T-helper 22 cell (primary cell): Measurements from ENCODE around the gene PMCH.
"Not testable (repeated sequence)": the region's sequence is repeated elsewhere in the genome, so short reads cannot be mapped to it uniquely, and the experiment has no call there.

ENCODE experiments used
- DNase-seq: peaks from one replicate; pipeline ENCODE4 v3.0.0-alpha.2; 2020; ENCODE audit warnings: low read depth

Gene PMCH, protein sequence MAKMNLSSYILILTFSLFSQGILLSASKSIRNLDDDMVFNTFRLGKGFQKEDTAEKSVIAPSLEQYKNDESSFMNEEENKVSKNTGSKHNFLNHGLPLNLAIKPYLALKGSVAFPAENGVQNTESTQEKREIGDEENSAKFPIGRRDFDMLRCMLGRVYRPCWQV

DNA sequence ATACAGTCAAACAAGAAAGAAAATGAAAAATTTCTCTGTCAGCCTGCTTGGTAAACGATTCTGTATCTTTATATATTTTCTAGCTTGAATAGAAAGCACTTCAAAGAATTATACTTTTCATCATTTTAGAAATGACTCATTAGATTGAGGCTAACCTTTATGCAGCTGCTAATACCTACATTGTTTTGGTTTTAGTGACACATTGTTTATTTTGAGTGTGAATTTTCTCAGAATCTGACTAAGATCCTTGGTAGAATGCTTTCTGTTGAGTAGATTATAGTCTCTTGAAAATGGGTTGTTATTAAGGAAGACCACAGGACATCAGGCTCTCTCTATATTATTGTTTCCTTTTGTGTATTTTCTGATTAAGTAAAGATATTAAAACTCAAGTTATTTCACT lies at the start of gene PMCH:
PMCH (minus strand) TSS at position 45 of the 400 bp plus-strand sequence. CDS start 63 bp downstream, outside the sequence.
- DNase-seq: no peak

DNA sequence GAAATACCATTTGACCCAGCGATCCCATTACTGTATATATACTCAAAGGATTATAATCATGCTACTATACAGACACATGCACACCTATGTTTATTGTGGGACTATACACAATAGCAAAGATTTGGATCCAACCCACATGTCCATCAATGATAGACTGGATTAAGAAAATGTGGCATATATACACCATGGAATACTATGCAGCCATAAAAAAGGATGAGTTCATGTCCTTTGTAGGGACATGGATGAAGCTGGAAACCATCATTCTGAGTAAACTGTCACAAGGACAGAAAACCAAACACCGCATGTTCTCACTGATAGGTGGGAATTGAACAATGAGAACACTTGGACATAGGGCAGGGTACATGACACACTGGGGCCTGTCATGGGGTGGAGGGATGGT lies 43.2 kb upstream of the PMCH start:
- DNase-seq: not testable (repeated sequence)

DNA sequence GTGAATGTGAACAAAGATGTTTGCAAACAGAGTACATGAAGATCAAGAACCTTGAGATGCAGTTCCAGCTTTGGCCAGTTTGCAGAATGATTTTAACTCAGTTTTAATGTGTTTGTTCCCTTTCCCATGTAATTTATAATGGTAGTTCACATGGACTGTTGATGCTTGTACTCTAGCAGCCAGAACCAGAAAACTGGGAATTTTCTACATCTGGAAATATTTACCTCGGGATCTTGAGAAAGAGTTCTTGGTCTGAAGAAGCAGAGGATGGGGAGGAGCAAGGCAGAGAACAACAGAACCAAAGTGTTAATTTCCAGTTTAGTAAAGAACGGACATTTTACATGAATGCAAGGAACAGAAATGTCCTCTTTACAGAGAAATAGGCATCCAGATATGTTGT lies 37.0 kb upstream of the PMCH start:
- no peak for DNase-seq

DNA sequence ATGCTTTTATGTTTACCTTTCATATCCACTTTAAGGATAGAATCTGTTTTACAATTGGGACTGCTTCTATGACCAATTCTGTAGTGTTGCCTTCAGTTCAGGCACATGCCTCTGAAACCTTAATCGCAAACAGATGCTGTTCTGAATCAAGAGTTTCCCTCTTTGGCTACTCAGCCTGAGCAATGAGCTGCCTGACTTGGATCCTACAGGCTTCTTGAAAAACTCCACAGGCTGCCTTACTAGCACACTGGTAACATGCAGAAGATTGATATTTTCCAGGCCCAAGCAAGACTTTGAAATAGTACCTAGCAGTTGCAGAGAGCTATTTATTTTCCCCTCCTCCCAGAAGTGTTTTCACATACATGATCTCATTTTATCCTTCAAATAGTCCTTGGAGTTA lies 34.8 kb upstream of the PMCH start:
- no peak for DNase-seq

DNA sequence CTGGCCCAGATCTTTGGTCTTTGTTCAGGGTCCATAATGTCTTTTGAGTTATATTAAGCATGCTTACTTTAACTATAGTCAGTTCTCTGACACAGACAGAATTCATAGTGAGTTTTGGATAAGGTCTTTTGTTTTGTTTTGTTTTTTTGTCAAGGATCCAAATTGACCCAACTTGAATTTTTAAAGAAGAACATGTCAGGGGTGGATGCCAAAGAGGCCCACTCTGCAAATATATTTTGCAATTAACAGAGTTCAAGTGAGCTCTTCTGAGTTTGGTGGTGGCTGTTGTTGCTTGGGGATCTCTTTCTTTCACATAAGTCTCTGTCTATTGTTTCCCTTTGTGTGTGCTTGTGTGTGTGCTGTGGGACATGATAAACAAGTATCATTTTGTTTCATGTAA lies 34.4 kb upstream of the PMCH start:
- no peak for DNase-seq

DNA sequence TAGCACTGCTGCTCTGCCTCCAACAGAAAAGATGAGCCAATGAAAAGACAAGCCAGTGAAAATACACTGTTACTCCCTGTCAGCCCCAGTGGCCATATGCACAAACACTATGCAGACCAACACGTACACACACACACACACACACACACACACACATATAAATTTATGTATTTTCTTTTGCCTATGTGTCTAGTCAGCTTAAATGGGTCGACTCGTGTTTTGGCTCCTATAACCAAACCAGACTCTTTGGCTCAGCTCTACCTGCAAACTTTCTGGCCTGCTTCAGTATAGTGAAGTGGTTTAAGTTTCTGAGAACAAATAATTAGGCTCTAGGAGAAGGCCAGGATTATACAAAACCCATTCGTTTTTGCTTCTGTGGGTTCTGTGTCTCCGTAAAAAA lies 30.3 kb upstream of the PMCH start:
- DNase-seq: no peak

DNA sequence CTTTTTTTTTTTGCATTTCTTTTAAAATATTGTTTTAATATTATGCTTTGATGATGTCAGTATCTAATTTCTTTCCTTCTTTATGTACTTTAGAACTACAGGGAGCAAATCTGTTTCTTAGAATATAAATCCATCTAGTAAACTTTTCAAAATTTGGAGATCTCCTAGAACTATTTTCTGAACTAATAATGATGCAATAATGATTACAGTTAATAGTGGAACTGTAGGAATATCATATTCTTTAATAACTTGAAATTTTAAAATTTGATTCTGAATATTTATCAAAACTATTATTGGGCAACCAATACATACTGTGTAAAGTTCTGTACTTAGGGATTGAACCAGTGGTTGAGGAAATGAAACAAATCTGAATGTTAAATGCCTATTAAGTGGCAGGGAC lies 23.1 kb upstream of the PMCH start:
- no peak for DNase-seq

DNA sequence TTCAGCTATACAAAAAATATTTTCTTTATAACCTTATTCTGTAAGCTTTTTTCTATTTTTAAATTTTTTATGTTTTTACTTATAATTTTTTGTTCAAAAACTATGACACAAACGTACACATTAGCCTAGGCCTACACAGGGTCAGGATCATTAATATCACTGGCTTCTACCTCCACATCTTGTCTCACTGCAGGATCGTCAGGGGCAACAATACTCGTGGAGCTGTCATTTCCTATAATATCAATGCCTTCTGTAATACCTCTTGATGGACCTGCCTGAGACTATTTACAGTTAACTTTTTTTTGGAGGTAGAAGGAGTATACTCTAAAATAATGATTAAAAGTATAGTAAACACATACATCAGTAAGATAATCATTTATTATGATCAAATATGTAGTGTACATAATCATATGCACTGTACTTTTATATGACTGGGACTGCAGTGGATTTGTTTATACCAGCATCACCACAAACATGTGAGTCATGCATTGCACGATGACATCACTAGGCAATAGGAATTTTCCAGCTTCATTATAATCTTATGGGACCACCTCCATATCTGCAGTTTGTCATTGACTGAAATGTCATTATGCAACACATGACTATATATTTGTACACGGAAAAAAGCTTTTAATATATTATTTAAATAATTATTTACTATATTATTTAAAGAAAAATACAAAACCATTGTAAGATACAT lies 18.5 kb upstream of the PMCH start:
- no peak for DNase-seq

DNA sequence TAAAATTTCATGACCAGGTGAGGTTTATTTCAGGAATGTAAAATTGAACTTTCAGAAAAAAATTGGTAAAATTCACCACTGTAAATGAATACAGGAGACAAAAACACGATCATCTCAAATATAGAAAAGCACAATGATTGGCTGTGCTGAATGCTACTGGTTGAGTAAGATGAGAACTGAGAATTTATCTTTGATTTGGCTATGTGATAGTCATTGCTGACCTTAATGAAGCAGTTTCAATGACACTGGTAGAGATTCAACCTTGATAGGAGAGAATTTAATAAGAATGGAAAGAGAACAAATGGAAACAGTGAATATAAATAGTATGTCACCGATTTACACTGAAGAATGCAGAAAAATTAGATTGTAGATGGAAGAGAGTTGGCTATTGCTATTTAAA lies 6.4 kb upstream of the PMCH start:
- no peak for DNase-seq

DNA sequence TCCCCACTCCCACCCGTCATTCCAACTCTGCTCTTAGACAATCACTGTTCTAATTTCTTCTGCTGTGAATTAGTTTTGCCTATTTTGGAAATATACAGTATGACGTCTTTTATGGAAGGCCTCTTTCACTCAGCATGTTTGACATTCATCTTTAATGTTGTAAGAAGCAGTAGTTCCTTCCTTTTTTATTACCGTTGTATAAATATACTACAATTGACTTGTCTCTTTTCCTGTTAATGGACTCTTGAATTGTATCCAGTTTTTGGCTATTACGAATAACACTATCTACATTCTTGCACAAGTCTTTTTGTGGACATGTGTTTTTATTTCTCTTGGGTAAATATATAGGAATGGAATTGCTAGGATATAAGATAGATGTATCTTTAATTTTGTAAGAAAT lies 4.9 kb upstream of the PMCH start:
- DNase-seq: no peak

DNA sequence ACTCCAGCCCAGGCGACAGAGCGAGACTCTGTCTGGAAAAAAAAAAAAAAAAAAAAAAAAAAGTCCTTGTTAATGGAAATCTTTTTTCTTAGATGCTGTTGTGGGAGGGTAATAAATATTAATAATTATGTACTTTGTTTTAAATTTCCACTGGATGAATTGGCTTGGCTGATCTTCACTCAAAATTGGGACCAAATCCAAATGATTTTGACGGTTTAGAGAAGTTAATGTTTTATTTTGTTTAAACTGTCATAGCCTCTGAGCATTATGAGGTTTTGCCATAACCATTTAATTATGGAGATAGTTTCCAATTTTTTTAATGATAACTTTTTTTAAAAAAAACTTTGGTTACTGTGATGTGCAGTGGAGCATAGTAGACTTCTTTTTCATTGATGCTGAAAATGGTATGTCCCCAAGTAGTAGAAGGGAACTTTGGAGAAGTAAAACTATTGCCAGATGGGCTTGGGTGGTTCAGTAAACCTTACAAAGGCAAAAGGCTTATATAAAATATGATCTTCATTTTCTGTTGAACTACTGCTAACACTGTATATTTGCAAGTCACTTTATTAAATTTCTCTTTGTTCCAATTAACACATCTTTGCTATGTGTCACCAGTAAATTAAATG lies 3.9 kb upstream of the PMCH start:
- DNase-seq: no peak

DNA sequence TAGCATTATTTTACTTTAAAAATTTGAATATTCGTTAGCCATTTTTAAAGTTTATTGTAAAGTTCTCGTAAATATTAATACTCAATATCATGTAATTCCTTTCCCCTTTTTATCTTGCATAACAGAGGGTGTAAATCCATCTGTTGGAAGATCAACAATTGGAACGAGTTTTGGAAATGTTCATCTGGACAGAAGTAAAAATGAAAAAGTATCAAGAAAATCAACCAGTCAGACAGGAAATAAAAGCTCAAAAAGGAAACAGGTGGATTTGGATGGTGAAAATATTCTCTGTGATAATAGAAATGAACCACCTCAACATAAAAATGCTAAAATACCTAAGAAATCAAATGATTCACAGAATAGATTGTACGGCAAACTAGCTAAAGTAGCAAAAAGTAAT lies 1.8 kb downstream of the PMCH start:
- DNase-seq: no peak

DNA sequence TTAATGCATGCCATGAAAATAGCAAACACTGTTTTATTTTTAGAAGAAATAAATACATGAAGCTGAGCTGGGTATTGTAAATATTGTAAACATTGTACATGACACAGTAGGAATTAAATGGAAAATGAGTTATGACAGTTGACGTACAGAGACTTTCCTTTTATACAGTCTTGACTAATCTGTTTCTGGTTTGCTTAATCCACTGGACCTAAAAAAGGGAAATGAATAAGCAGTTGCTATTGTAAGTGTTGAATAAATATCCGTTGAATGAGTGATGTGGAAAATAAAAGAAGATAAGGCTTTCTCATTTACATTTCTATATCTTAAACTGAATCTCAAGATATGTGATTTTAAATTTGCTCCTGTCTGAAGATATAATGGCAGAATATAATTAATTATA lies 15.0 kb downstream of the PMCH start:
- DNase-seq: no peak

DNA sequence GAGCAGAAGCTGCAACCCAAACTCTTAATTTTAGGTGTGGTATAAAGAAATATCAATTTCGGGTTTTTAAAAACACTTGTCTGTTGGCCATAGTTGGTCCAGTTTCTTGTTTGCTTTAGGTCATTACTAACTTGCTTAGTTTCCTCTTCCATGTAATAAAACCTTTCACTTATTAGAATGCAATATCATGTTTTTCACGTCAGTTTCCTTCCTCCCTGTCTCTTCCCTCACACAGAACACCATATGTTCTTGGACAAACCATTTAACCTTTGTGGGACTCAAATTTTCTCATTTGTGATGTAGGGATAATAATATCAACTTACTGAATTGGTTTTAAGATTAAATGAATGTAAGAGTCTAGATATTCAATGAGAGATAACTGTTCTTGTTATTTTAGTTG lies 22.9 kb downstream of the PMCH start:
- DNase-seq: no peak

DNA sequence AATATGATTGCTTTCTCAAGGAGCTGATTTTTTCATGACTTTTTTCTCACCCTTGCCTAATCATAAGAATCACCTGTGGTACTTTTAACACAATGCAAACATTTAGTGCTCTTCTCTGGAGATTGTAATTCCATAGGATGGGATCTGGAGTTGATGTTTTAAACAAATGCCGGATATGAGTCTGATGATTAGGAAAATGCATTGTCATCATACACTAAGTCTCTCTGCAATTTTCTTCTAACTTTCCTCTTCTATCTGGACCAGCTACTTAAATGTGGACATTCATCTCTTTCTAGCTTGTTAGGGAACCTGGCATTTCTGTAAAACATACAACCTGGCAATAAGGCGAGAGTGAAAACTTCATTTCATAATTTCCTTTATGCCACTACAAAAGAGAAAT lies 23.5 kb downstream of the PMCH start:
- no peak for DNase-seq

DNA sequence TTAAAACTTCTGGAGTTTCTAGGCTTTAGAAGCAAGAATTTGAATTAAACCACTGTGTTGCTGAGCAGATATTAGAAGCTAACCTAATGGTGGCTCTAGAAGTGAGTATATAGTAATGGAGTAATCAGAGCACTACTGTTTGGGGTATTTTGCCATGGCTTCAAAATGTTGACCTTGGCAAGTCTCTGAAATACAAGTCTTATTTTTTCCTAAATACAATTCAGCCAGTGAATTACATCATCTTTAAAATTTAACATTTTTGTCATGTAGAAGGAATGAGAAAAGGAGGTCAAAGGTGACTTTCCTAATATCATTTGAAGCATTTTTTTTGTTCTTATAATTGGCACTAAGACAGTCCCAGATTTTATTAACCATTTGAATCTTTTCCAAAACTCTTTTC lies 25.2 kb downstream of the PMCH start:
- no peak for DNase-seq

DNA sequence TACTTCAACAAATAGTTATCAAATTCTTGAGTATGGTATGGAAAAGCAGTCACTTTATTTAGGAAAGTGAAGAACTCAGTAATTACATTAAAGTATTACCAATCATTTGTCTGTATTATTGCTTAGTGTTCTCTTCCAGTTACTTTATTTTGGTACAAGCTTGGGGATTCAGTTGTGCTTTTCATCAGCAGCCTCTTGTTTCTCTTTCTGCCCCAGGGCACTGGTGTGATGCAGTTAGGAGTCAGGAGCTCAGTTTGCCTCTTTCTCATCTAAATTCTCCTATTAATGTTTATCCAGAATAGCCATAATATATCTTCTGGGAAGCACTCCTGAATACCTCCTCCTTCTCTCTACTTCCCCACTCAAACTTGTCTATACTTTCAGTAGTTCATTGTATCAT lies 25.7 kb downstream of the PMCH start:
- no peak for DNase-seq

DNA sequence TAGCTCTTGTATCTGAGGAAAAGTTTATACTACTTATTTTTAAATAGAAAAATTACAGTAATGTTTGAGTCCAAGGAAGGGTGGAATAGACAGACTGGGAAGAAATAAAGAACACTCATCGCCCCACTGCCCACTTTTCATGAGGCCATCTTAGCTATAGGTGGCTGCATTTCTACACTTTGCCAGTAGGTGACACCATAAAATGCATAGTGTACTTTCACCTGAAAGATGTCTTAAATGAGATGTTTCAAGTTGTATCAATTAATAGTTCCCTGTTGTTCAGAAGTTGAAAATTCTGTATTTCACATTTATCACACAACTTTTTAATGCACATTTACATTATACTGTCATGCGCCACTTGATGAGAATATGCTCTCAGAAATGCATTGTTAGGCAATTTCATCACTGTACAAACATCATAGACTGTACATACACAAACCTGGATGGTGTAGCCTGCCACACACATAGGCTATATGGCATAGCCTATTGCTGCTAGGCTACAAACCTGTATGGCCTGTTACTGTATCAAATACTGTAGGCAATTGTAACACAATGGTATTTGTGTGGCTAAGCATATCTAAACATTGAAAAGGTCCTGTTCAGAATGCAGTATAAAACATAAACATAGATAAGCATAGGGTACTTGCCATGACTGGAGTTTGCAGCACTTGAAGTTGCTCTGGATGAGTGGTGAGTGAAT lies 27.6 kb downstream of the PMCH start:
- no peak for DNase-seq

DNA sequence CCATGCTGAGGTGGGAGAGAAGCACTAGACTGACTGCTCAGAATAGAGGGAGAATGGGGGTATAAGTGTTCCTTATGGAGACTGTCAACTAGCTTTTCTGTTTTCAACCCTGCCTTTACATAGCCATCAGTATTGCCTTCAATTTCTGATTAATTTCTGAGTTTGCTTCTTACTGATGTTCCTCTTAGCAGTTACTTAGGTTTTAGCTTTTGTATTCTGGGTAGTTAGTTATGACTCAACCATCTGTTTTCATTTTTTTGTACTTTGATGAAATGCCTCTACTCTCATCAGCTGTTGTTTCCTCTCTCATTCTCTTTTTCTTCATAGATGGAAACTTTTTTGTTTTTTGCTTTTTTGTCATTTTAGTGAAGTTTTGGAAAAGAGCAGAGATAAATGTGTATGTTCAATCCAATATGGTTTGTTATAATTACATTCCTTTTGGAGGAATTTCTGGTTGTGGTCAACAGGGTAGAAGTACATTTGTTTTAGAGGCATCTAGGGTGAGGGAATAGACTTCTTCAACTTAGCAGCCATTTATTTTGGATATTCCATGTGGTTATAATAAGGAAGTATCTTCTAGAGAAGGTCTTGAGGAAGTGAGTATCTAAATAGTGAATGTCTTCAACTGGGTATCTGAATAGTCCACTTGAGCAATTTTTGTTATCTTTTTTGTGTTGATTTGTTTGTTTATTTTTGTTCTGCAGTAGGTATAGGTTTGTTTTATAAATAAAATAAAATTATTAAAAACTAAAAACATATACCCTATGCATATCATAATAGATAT lies 29.6 kb downstream of the PMCH start:
- DNase-seq: no peak

DNA sequence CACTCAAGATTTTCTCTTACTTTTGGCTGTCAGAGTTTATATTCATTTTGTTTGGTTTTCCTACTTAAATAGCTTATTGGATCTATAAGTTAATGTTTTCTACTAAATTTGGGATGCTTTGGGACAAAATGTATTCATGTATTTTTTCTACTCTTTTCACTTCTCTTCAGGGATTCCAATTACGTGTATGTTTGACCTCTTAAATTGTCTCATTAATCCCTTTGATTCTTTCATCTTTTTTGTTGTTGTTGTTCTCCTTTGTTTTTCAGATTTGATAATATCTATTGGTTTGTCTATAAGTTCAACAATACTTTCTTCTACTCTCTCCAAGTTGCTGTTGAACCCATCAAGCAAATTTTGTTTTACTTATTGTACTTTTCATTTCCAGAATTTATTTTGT lies 34.2 kb downstream of the PMCH start:
- no peak for DNase-seq

DNA sequence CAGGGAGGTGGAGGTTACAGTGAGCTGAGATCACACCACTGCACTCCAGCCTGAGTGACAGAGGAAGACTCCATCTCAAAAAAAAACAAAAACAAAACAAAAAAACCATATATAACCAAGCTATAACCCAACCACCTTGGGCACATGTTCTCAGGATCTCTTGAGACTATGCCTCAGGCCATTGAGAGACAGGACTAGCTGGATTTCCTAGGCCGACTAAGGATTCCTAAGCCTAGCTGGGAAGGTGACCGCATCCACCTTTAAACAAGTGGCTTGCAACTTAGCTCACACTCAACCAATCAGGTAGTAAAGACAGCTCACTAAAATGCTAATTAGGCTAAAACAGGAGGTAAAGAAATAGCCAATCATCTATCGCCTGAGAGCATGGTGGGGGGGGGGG lies 42.4 kb downstream of the PMCH start:
- DNase-seq: not testable (repeated sequence)

DNA sequence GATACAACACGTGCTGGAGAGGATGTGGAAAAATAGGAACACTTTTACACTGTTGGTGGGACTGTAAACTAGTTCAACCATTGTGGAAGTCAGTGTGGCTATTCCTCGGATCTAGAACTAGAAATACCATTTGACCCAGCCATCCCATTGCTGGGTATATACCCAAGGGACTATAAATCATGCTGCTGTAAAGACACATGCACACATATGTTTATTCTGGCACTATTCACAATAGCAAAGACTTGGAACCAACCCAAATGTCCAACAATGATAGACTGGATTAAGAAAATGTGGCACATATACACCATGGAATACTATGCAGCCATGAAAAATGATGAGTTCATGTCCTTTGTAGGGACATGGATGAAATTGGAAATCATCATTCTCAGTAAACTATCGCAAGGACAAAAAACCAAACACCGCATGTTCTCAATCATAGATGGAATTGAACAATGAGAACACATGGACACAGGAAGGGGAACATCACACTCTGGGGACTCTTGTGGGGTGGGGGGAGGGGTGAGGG lies 50.5 kb downstream of the PMCH start:
- not testable (repeated sequence) for DNase-seq
